Endodermal cell (in vitro differentiated cells): ENCODE measurements around the gene KIF15. TPM values are rescaled to one million over a fixed set of nuclear protein-coding genes. Genes with fewer than 3 reads are reported as not detected.

Experiments
- DNase-seq: peaks from one replicate; pipeline ENCODE4 v3.0.0-alpha.2; 2017
- H3K27ac ChIP-seq: 2 replicates; pipeline ENCODE4 v1.5.1; 2013; ENCODE audit warnings: mild to moderate bottlenecking, low read depth, low read length, moderate library complexity
- H3K27me3 ChIP-seq: 2 replicates; pipeline ENCODE4 v1.6.1; 2013; ENCODE audit warnings: mild to moderate bottlenecking, low read length, moderate library complexity; ENCODE audit not compliant: insufficient read depth, control insufficient read depth, poor library complexity, severe bottlenecking
- H3K36me3 ChIP-seq: 2 replicates; pipeline ENCODE4 v1.7.0; 2013; ENCODE audit warnings: mild to moderate bottlenecking, low read length, moderate library complexity; ENCODE audit not compliant: control insufficient read depth, insufficient read depth
- H3K4me1 ChIP-seq: one replicate; pipeline ENCODE4 v1.7.0; 2013; ENCODE audit warnings: low read length; ENCODE audit not compliant: control insufficient read depth, insufficient read depth
- H3K4me3 ChIP-seq: 2 replicates; pipeline ENCODE4 v1.5.1; 2013; ENCODE audit warnings: mild to moderate bottlenecking, low read length, moderate library complexity
- H3K9ac ChIP-seq: 2 replicates; pipeline ENCODE4 v1.6.1; 2013; ENCODE audit warnings: mild to moderate bottlenecking, low read length, moderate library complexity; ENCODE audit not compliant: poor library complexity, severe bottlenecking; ENCODE audit errors: extremely low read depth
- H3K9me3 ChIP-seq: 2 replicates; pipeline ENCODE4 v1.6.1; 2013; ENCODE audit warnings: mild to moderate bottlenecking, low read length, moderate library complexity; ENCODE audit not compliant: control insufficient read depth
- H3K27ac Mint-ChIP-seq: 2 replicates; pipeline ENCODE4 v1.8.0; 2020; ENCODE audit warnings: mixed read lengths
- H3K27me3 Mint-ChIP-seq: 2 replicates; pipeline ENCODE4 v1.8.0; 2021; ENCODE audit warnings: mild to moderate bottlenecking, mixed read lengths; ENCODE audit not compliant: insufficient read depth
- H3K36me3 Mint-ChIP-seq: 2 replicates; pipeline ENCODE4 v1.8.0; 2020; ENCODE audit warnings: low read depth, mixed read lengths
- H3K4me1 Mint-ChIP-seq: 2 replicates; pipeline ENCODE4 v1.8.0; 2020; ENCODE audit warnings: mixed read lengths
- H3K4me3 Mint-ChIP-seq: 2 replicates; pipeline ENCODE4 v1.8.0; 2020; ENCODE audit warnings: mild to moderate bottlenecking, moderate library complexity, mixed read lengths
- H3K9me3 Mint-ChIP-seq: 2 replicates; pipeline ENCODE4 v1.8.0; 2020; ENCODE audit warnings: mild to moderate bottlenecking, mixed read lengths
- CTCF ChIP-seq: fragments of 200-600 bp; sonication (generic); conservative IDR thresholded peaks from 2 replicates; pipeline ENCODE4 v1.5.0; 2021; ENCODE audit warnings: antibody characterized with exemption, mild to moderate bottlenecking
- WGBS, 2 experiments: methylation state at CpG; one replicate each; pipeline versions ENCODE4 v1.1.5 to v1.1.7; 2013; ENCODE audit warnings: missing lambda C conversion rate in 2 of 2, mixed read lengths in 1 of 2; ENCODE audit not compliant: insufficient coverage in 1 of 2, insufficient read length in 1 of 2; 5-methylcytosine and 5-hydroxymethylcytosine counted together
- total RNA-seq, 2 donors: library from RNA; stranded (reverse); fragmentation: NEBNext Ultra II Directional in 1 of 2; extraction: Animal tissue kit (Norgen Biotek cat#: 25700) in 1 of 2; gene quantifications; 2 replicates in 1 of 2; 3 replicates in 1 of 2; pipeline ENCODE4 v1.2.1, GENCODE V29; 2021

KIF15 gene
- total RNA-seq, 2 donors from 2014 or later: 16.2 to 20.4 TPM

GRCh38 chr3:44885618-44886017 is 124.0 kb downstream of the KIF15 start:
- no peaks in the 10 kb centered on the region for H3K36me3 Mint-ChIP-seq
- WGBS, 2 experiments: 67 to 76% methylated on average over 4 of the region's 4 CpGs
- no peak overlapping the region for H3K9ac ChIP-seq
- TF ChIP-seq CTCF: no peak
- peak; percentile 63 for DNase-seq
- no peak overlapping the region for H3K27ac ChIP-seq
- no peaks in the 10 kb centered on the region for H3K9me3 ChIP-seq
- H3K27me3 Mint-ChIP-seq: no peaks in the 10 kb centered on the region
- H3K4me3 Mint-ChIP-seq: no peak overlapping the region
- peaks cover 3% of the 10 kb centered on the region for H3K9me3 Mint-ChIP-seq
- peak overlapping the region; percentile 17 for H3K27ac Mint-ChIP-seq
- no peaks in the 10 kb centered on the region for H3K36me3 ChIP-seq
- no peaks in the 10 kb centered on the region for H3K27me3 ChIP-seq
- no peaks in the 10 kb centered on the region for H3K4me1 ChIP-seq
- H3K4me3 ChIP-seq: no peak overlapping the region
- H3K4me1 Mint-ChIP-seq: no peaks in the 10 kb centered on the region

- Mint-ChIP-seq H3K4me1 (no peaks in the 10 kb centered on the region), H3K4me3 (no peak overlapping the region), H3K27ac (no peak overlapping the region), H3K36me3 (no peaks in the 10 kb centered on the region), H3K27me3 (no peaks in the 10 kb centered on the region), H3K9me3 (peaks cover 3% of the 10 kb centered on the region)
- no peaks in the 10 kb centered on the region for H3K36me3 ChIP-seq
- no peak overlapping the region for H3K4me3 ChIP-seq
- H3K9me3 ChIP-seq: no peaks in the 10 kb centered on the region
- H3K4me1 ChIP-seq: no peaks in the 10 kb centered on the region
- peak; percentile 44 for DNase-seq
- H3K9ac ChIP-seq: no peak overlapping the region
- no peaks in the 10 kb centered on the region for H3K27me3 ChIP-seq
- no peak for TF ChIP-seq CTCF
- 81 to 84% methylated on average over 3 of the region's 3 CpGs for WGBS, 2 experiments
- no peak overlapping the region for H3K27ac ChIP-seq
These were observed 125.0 kb downstream of the KIF15 start for GRCh38 chr3:44886561-44886960.

GRCh38 chr3:44887101-44887500 is 125.5 kb downstream of the KIF15 start:
- H3K27me3 Mint-ChIP-seq: no peaks in the 10 kb centered on the region
- H3K9me3 Mint-ChIP-seq: peaks cover 3% of the 10 kb centered on the region
- no peaks in the 10 kb centered on the region for H3K36me3 Mint-ChIP-seq
- no peaks in the 10 kb centered on the region for H3K4me1 Mint-ChIP-seq
- H3K4me3 Mint-ChIP-seq: no peak overlapping the region
- no peak overlapping the region for H3K27ac Mint-ChIP-seq
- Histone ChIP-seq H3K4me3 (no peak overlapping the region), H3K9ac (no peak overlapping the region), H3K4me1 (no peaks in the 10 kb centered on the region), H3K9me3 (no peaks in the 10 kb centered on the region), H3K27ac (no peak overlapping the region), H3K27me3 (no peaks in the 10 kb centered on the region), H3K36me3 (no peaks in the 10 kb centered on the region)
- 86 to 94% methylated on average over 6 to 7 of the region's 7 CpGs for WGBS, 2 experiments
- TF ChIP-seq CTCF: no peak
- DNase-seq: peak; percentile 47
